ENCODE results near the gene ERGIC2. TPM values are rescaled to one million over a fixed set of nuclear protein-coding genes. Genes with fewer than 3 reads are reported as not detected.

The ERGIC2 gene
- total RNA-seq, 1 donor from 2014 or later, result 74.4 TPM

- no peak for DNase-seq (ENCODE audit: low spot score)
- TF ChIP-seq CTCF (IDR thresholded peaks at IDR 0.05), result no peak
- Mint-ChIP-seq H3K4me3 (ENCODE audit: unreplicated experiment) (no peak overlapping the region), H3K27ac (ENCODE audit: unreplicated experiment) (no peak overlapping the region), H3K4me1 (ENCODE audit: low read depth) (peaks cover 22% of the 10 kb centered on the region), H3K9me3 (ENCODE audit: low read depth) (peaks cover 3% of the 10 kb centered on the region), H3K36me3 (ENCODE audit: low read depth) (peaks cover 2% of the 10 kb centered on the region), H3K27me3 (ENCODE audit: low read depth) (no peaks in the 10 kb centered on the region)
Measured at GRCh38 chr12:29376118-29376517, 4.9 kb downstream of the ERGIC2 start.

- H3K4me3 Mint-ChIP-seq (ENCODE audit: unreplicated experiment), result no peak overlapping the region
- H3K27ac Mint-ChIP-seq (ENCODE audit: unreplicated experiment), result no peak overlapping the region
- no peaks in the 10 kb centered on the region for H3K27me3 Mint-ChIP-seq (ENCODE audit: low read depth)
- H3K36me3 Mint-ChIP-seq (ENCODE audit: low read depth), result peaks cover 2% of the 10 kb centered on the region
- DNase-seq (ENCODE audit: low spot score), result no peak
- peaks cover 15% of the 10 kb centered on the region for H3K4me1 Mint-ChIP-seq (ENCODE audit: low read depth)
- H3K9me3 Mint-ChIP-seq (ENCODE audit: low read depth), result peaks cover 3% of the 10 kb centered on the region
- TF ChIP-seq CTCF (IDR thresholded peaks at IDR 0.05), result no peak
Measured at GRCh38 chr12:29374913-29375312, 6.1 kb downstream of the ERGIC2 start.

GRCh38 chr12:29374012-29374411, 7.0 kb downstream of the ERGIC2 start:
- TF ChIP-seq CTCF (IDR thresholded peaks at IDR 0.05), result no peak
- Mint-ChIP-seq H3K4me3 (ENCODE audit: unreplicated experiment) (no peak overlapping the region), H3K27me3 (ENCODE audit: low read depth) (no peaks in the 10 kb centered on the region), H3K36me3 (ENCODE audit: low read depth) (peaks cover 2% of the 10 kb centered on the region), H3K27ac (ENCODE audit: unreplicated experiment) (no peak overlapping the region), H3K9me3 (ENCODE audit: low read depth) (peaks cover 3% of the 10 kb centered on the region), H3K4me1 (ENCODE audit: low read depth) (peaks cover 6% of the 10 kb centered on the region)
- DNase-seq (ENCODE audit: low spot score), result no peak

- Mint-ChIP-seq H3K9me3 (ENCODE audit: low read depth) (peaks cover 4% of the 10 kb centered on the region), H3K36me3 (ENCODE audit: low read depth) (peaks cover 16% of the 10 kb centered on the region), H3K27me3 (ENCODE audit: low read depth) (no peaks in the 10 kb centered on the region), H3K4me1 (ENCODE audit: low read depth) (no peaks in the 10 kb centered on the region), H3K4me3 (ENCODE audit: unreplicated experiment) (no peak overlapping the region), H3K27ac (ENCODE audit: unreplicated experiment) (no peak overlapping the region)
- no peak for TF ChIP-seq CTCF (IDR thresholded peaks at IDR 0.05)
- no peak for DNase-seq (ENCODE audit: low spot score)
Measured at GRCh38 chr12:29365091-29365490, 15.9 kb downstream of the ERGIC2 start.

- no peaks in the 10 kb centered on the region for H3K4me1 Mint-ChIP-seq (ENCODE audit: low read depth)
- H3K9me3 Mint-ChIP-seq (ENCODE audit: low read depth), result no peaks in the 10 kb centered on the region
- H3K27ac Mint-ChIP-seq (ENCODE audit: unreplicated experiment), result no peak overlapping the region
- no peak overlapping the region for H3K4me3 Mint-ChIP-seq (ENCODE audit: unreplicated experiment)
- DNase-seq (ENCODE audit: low spot score), result no peak
- H3K27me3 Mint-ChIP-seq (ENCODE audit: low read depth), result no peaks in the 10 kb centered on the region
- no peak for TF ChIP-seq CTCF (IDR thresholded peaks at IDR 0.05)
- H3K36me3 Mint-ChIP-seq (ENCODE audit: low read depth), result peaks cover 6% of the 10 kb centered on the region
Measured at GRCh38 chr12:29354954-29355353, 26.0 kb downstream of the ERGIC2 start.
